GM06990 (cell line): Measurements from ENCODE around the gene SPATA45.
A peak's percentile ranks its signal among the peaks of the same experiment; 100 is the strongest.

ENCODE experiments used
- DNase-seq: peaks from one replicate; pipeline ENCODE4 v3.0.0-alpha.2; 2011; ENCODE audit not compliant: insufficient read length; ENCODE audit errors: extremely low read depth
- H3K27me3 ChIP-seq: replicated peaks from 2 replicates; pipeline ENCODE4 v1.6.0; 2011; ENCODE audit warnings: low read length; ENCODE audit not compliant: control insufficient read depth, insufficient read depth
- H3K36me3 ChIP-seq: 2 replicates; pipeline ENCODE4 v1.5.1; 2011; ENCODE audit warnings: low read length; ENCODE audit not compliant: control insufficient read depth, insufficient read depth
- H3K4me3 ChIP-seq: replicated peaks from 2 replicates; pipeline ENCODE4 v1.5.1; 2011; ENCODE audit warnings: low read depth, mild to moderate bottlenecking, control low read depth, low read length
- CTCF ChIP-seq: IDR thresholded peaks from 2 replicates; pipeline ENCODE4 v1.5.1; 2011; ENCODE audit warnings: low read length, control low read depth, mild to moderate bottlenecking, inconsistent platforms; ENCODE audit not compliant: insufficient read depth, poor library complexity, severe bottlenecking

The SPATA45 gene

GRCh38 chr1:212783976-212784375, 63.5 kb downstream of the SPATA45 start:
- TF ChIP-seq CTCF: no peak
- H3K27me3 ChIP-seq: no peaks in the 10 kb centered on the region
- no peak overlapping the region for H3K4me3 ChIP-seq
- H3K36me3 ChIP-seq: peaks cover 2% of the 10 kb centered on the region
- DNase-seq: no peak

GRCh38 chr1:212782422-212783154, 64.9 kb downstream of the SPATA45 start:
- Histone ChIP-seq H3K36me3 (peaks cover 2% of the 10 kb centered on the region), H3K4me3 (no peak overlapping the region), H3K27me3 (no peaks in the 10 kb centered on the region)
- peak; percentile 57 for TF ChIP-seq CTCF
- no peak for DNase-seq

GRCh38 chr1:212781225-212781624, 66.2 kb downstream of the SPATA45 start:
- no peak for TF ChIP-seq CTCF
- DNase-seq: no peak
- H3K27me3 ChIP-seq: no peaks in the 10 kb centered on the region
- H3K36me3 ChIP-seq: no peaks in the 10 kb centered on the region; the same call in 1 of the 2 replicates
- H3K4me3 ChIP-seq: no peak overlapping the region

GRCh38 chr1:212780759-212781158, 66.7 kb downstream of the SPATA45 start:
- no peak for DNase-seq
- H3K27me3 ChIP-seq: no peaks in the 10 kb centered on the region
- no peak for TF ChIP-seq CTCF
- no peak overlapping the region for H3K4me3 ChIP-seq
- no peaks in the 10 kb centered on the region; the same call in 1 of the 2 replicates for H3K36me3 ChIP-seq
